SHP77 (cell line): ENCODE measurements around the gene DHCR24.
"Not testable (repeated sequence)": the region's sequence is repeated elsewhere in the genome, so short reads cannot be mapped to it uniquely, and the experiment has no call there.

Source experiments
- DNase-seq, 2 experiments: peaks; one replicate each; lab custom pipeline; 2025; lab: John Stamatoyannopoulos, UW

DHCR24 gene

GRCh38 chr1:54886724-54887664 lies at the start of gene DHCR24:
Gene DHCR24 (minus strand): TSS chr1:54887195. CDS start chr1:54887119, 76 bp downstream.
- peak; percentile 84 to 89 for DNase-seq

- DNase-seq: no peak
These were observed 49.8 kb upstream of the DHCR24 start for GRCh38 chr1:54936791-54937190.

GRCh38 chr1:54934869-54935268 lies 47.9 kb upstream of the DHCR24 start:
- DNase-seq: no peak

GRCh38 chr1:54934081-54934480 lies 47.1 kb upstream of the DHCR24 start:
- DNase-seq: not testable (repeated sequence)

- no peak for DNase-seq
These were observed 44.4 kb upstream of the DHCR24 start for GRCh38 chr1:54931275-54931840.

GRCh38 chr1:54929700-54930099 lies 42.7 kb upstream of the DHCR24 start:
- no peak for DNase-seq

- no peak for DNase-seq
These were observed 41.3 kb upstream of the DHCR24 start for GRCh38 chr1:54928327-54928726.

- DNase-seq: no peak
These were observed 40.7 kb upstream of the DHCR24 start for GRCh38 chr1:54927472-54928240.

- no peak for DNase-seq
These were observed 40.0 kb upstream of the DHCR24 start for GRCh38 chr1:54926970-54927369.

GRCh38 chr1:54922921-54923421 lies 36.0 kb upstream of the DHCR24 start:
- no peak for DNase-seq

GRCh38 chr1:54922040-54922761 lies 35.2 kb upstream of the DHCR24 start:
- no peak for DNase-seq

GRCh38 chr1:54919367-54920359 lies 32.7 kb upstream of the DHCR24 start:
- no peak for DNase-seq

- not testable (repeated sequence) for DNase-seq
These were observed 24.1 kb upstream of the DHCR24 start for GRCh38 chr1:54911076-54911475.

GRCh38 chr1:54906586-54906985 lies 19.6 kb upstream of the DHCR24 start:
- no peak for DNase-seq

GRCh38 chr1:54904476-54905048 lies 17.6 kb upstream of the DHCR24 start:
- no peak for DNase-seq

- DNase-seq: no peak
These were observed 7.3 kb upstream of the DHCR24 start for GRCh38 chr1:54894271-54894670.

GRCh38 chr1:54892586-54892985 lies 5.6 kb upstream of the DHCR24 start:
- no peak for DNase-seq

- DNase-seq: no peak
These were observed 2.2 kb upstream of the DHCR24 start for GRCh38 chr1:54889132-54889725.

GRCh38 chr1:54888080-54888733 lies 1.2 kb upstream of the DHCR24 start:
- peak; percentile 31 to 38 for DNase-seq
